ENCODE measurements around the gene CDCP2. TPM values are rescaled to one million over a fixed set of nuclear protein-coding genes. Genes with fewer than 3 reads are reported as not detected.

Gene CDCP2
- total and polyA plus RNA-seq, 3 donors from 2014 or later, result 0.06 to 0.24 (median 0.20) TPM

DNA sequence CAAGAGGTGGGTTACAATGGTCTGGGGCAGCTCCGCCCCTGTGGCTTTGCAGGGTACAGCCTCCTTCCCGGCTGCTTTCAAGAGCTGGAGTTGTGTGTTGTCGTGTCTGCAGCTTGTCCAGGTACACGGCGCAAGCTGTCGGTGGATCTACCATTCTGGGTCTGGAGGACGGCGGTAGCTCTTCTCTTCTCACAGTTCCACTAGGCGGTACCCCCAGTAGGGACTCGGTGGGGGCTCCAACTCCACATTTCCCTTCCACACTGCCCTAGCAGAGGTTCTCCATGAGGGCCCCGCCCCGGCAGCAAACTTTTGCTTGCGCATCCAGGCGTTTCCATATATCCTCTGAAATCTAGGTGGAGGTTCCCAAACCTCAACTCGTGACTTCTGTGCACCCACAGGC, 12.3 kb upstream of the CDCP2 start:
- Histone ChIP-seq H3K9me3 (no peaks in the 10 kb centered on the region), H3K27ac (no peak overlapping the region), H3K27me3 (no peaks in the 10 kb centered on the region), H3K4me3 (no peak overlapping the region), H3K36me3 (ENCODE audit: low read depth, missing control alignments) (no peaks in the 10 kb centered on the region), H3K4me1 (no peaks in the 10 kb centered on the region)
- DNase-seq, result no peak
- no peak for TF ChIP-seq POLR2A (IDR thresholded peaks at IDR 0.05)
- TF ChIP-seq, protein P1, sequence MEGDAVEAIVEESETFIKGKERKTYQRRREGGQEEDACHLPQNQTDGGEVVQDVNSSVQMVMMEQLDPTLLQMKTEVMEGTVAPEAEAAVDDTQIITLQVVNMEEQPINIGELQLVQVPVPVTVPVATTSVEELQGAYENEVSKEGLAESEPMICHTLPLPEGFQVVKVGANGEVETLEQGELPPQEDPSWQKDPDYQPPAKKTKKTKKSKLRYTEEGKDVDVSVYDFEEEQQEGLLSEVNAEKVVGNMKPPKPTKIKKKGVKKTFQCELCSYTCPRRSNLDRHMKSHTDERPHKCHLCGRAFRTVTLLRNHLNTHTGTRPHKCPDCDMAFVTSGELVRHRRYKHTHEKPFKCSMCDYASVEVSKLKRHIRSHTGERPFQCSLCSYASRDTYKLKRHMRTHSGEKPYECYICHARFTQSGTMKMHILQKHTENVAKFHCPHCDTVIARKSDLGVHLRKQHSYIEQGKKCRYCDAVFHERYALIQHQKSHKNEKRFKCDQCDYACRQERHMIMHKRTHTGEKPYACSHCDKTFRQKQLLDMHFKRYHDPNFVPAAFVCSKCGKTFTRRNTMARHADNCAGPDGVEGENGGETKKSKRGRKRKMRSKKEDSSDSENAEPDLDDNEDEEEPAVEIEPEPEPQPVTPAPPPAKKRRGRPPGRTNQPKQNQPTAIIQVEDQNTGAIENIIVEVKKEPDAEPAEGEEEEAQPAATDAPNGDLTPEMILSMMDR (IDR thresholded peaks at IDR 0.05), result no peak
- WGBS, 2 donors, result 93 to 94% methylated on average over 15 of the region's 15 CpGs
- intact Hi-C loops (cut with DNase I; ENCODE audit: low total_unique reads), result no loop called here

DNA sequence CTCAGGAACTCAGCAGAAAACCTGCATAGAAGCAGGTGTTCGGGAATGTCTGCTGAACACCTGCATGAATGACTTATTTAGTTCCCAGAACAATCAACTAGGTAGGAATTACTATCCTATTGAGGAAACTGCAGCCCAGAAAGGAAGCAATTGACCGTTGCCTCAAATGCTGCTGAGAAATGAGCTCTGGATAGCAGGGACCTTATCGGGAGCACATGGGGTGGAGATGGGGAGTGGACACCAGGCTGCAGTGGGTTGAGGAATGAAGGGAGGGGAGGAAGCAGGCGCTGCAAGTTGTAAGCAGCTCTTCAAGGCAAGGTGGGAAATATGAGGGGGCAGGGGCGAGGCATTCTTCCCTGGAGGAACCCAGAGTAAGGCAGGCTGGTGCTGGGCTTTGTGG, 10.8 kb upstream of the CDCP2 start:
- Histone ChIP-seq H3K36me3 (ENCODE audit: low read depth, missing control alignments) (no peaks in the 10 kb centered on the region), H3K27me3 (no peaks in the 10 kb centered on the region), H3K27ac (no peak overlapping the region), H3K4me3 (no peak overlapping the region), H3K9me3 (no peaks in the 10 kb centered on the region), H3K4me1 (no peaks in the 10 kb centered on the region)
- 89% methylated on average over 5 of the region's 5 CpGs for WGBS, 2 donors
- DNase-seq, result no peak
- no peak for TF ChIP-seq POLR2A (IDR thresholded peaks at IDR 0.05)
- TF ChIP-seq, protein P1 (IDR thresholded peaks at IDR 0.05), result no peak
- intact Hi-C loops (cut with DNase I; ENCODE audit: low total_unique reads), result no loop called here

DNA sequence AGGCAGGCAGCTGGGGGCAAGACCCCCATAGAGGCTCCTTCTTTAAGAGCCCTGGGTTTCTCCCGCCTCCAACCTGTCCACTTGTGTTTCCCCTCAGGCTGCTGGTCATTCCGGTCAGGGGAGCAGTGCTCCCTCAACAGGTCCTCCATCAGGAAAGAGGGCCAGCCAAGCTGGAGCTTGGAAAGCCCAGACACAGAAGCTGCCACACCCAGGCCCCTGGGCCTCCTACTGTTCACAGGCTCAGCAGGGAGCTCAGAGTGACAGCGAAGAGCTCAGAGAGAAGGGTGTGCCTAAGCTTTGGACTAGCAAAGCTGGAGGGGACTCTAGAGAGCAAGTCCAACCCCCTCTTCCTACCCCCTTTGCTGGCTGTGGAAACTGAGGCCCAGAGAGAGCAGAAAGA, 10.3 kb upstream of the CDCP2 start:
- no peak overlapping the region for H3K27ac ChIP-seq
- no peaks in the 10 kb centered on the region for H3K4me1 ChIP-seq
- intact Hi-C loops (cut with DNase I; ENCODE audit: low total_unique reads), result no loop called here
- no peaks in the 10 kb centered on the region for H3K36me3 ChIP-seq (ENCODE audit: low read depth, missing control alignments)
- TF ChIP-seq, protein P1 (IDR thresholded peaks at IDR 0.05), result no peak
- no peak for TF ChIP-seq POLR2A (IDR thresholded peaks at IDR 0.05)
- no peak for DNase-seq
- H3K27me3 ChIP-seq, result no peaks in the 10 kb centered on the region
- no peaks in the 10 kb centered on the region for H3K9me3 ChIP-seq
- WGBS, 2 donors, result 90 to 100% methylated on average over 1 to 3 of the region's 3 CpGs
- H3K4me3 ChIP-seq, result no peak overlapping the region

DNA sequence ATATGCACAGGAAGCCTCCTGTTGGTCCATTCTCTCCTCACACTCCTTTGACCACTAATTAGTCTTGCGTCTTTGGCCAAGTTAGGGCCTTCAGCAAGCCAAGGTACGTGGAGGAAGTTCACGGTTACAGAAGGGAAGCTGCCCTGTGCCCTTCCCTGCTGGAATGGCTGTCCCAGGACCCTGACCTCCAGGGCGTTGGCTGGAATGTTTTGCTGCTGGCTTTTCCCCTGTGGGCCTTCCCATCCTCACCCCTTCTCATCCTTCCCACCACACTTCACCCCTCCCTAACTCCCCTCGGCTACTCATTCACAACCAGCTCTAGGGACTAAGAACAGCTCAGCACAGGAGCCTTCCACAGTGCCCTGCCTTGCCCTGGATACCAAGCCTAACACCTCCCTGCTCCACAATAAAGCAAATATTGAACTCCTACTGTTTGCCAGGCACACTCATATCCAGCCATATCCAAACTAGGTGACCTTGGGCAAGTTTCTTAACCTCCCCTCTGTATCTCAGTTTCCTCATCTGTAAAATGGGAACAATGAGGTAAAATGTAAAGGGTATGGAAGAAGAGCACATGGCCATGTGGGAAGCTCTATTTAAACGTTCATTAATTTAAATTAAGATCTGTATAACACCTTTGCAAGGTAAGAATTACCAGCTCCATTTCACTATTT, 8.8 kb upstream of the CDCP2 start:
- Histone ChIP-seq H3K27ac (no peak overlapping the region), H3K9me3 (no peaks in the 10 kb centered on the region), H3K4me3 (no peak overlapping the region), H3K36me3 (ENCODE audit: low read depth, missing control alignments) (no peaks in the 10 kb centered on the region), H3K27me3 (no peaks in the 10 kb centered on the region), H3K4me1 (no peaks in the 10 kb centered on the region)
- TF ChIP-seq, protein P1 (IDR thresholded peaks at IDR 0.05), result no peak
- no peak for TF ChIP-seq POLR2A (IDR thresholded peaks at IDR 0.05)
- intact Hi-C loops (cut with DNase I; ENCODE audit: low total_unique reads), result no loop called here
- 66 to 77% methylated on average over 6 of the region's 6 CpGs for WGBS, 2 donors
- DNase-seq, result no peak

DNA sequence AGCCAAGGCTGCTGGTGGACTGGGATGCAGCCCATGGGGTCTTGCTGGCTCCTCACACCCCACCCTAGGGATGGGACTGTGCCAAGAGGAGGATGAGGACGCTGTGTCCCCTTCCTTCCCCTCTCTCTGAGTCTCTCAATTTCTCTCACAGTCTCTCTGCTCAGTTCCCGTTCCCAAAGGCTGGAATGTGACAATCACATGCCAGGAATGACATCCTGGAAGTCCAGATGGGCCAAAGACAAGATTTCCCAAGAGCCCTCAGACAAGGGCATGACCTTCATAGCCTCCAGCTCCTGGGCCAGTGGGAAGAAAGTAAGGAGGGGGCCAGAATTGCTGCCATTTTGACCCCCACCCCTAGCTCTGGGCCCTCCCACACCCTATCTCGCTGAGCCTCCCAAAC, 7.6 kb upstream of the CDCP2 start:
- Histone ChIP-seq H3K4me3 (no peak overlapping the region), H3K9me3 (no peaks in the 10 kb centered on the region), H3K27me3 (no peaks in the 10 kb centered on the region), H3K27ac (no peak overlapping the region), H3K36me3 (ENCODE audit: low read depth, missing control alignments) (no peaks in the 10 kb centered on the region), H3K4me1 (no peaks in the 10 kb centered on the region)
- no peak for TF ChIP-seq POLR2A (IDR thresholded peaks at IDR 0.05)
- TF ChIP-seq, protein P1 (IDR thresholded peaks at IDR 0.05), result no peak
- intact Hi-C loops (cut with DNase I; ENCODE audit: low total_unique reads), result no loop called here
- WGBS, 2 donors, result 66 to 67% methylated on average over 2 to 3 of the region's 3 CpGs
- no peak for DNase-seq
